K562 (cell line): ENCODE data around the gene CLCN6. TPM values are rescaled to one million over a fixed set of nuclear protein-coding genes. Genes with fewer than 3 reads are reported as not detected.

Source experiments
- CAMTA2 ChIP-seq: fragments of 250-450 bp; sonication (Bioruptor Pico); conservative IDR thresholded peaks from 2 replicates; pipeline ENCODE4 v1.5.1; 2022
- CREB5 ChIP-seq: fragments of 250-450 bp; sonication (Bioruptor Pico); IDR thresholded peaks from 2 replicates; pipeline ENCODE4 v1.5.0; 2020; ENCODE audit warnings: mild to moderate bottlenecking
- ERF ChIP-seq: fragments of 450-650 bp; formaldehyde crosslinking; IDR thresholded peaks from 2 replicates; pipeline ENCODE4 v1.4.0; 2020; ENCODE audit warnings: mild to moderate bottlenecking, mixed read lengths
- GTF2F1 ChIP-seq: IDR thresholded peaks from 2 replicates; pipeline ENCODE4 v1.6.1; 2011; ENCODE audit warnings: low read depth, low read length, improper control_type of control experiment
- GTF3C2 ChIP-seq: IDR thresholded peaks from 3 replicates; pipeline ENCODE4 v1.6.1; 2011; ENCODE audit warnings: borderline replicate concordance, mild to moderate bottlenecking, moderate library complexity; ENCODE audit not compliant: insufficient read length; ENCODE audit errors: extremely low read depth
- RBFOX2 ChIP-seq: fragments of 200-400 bp; formaldehyde crosslinking; IDR thresholded peaks from 2 replicates; pipeline ENCODE4 v1.6.1; 2017; ENCODE audit warnings: low read depth, mild to moderate bottlenecking, low read length, moderate library complexity
- SMAD1 ChIP-seq: fragments of 150-350 bp; IDR thresholded peaks from 2 replicates; pipeline ENCODE4 v1.6.1; 2014; ENCODE audit warnings: low read length, low read depth; ENCODE audit not compliant: partially characterized antibody
- SMAD3 ChIP-seq: fragments of 450-650 bp; formaldehyde crosslinking; conservative IDR thresholded peaks from 2 replicates; pipeline ENCODE4 v1.4.0; 2020; ENCODE audit warnings: mild to moderate bottlenecking
- ZNF124 ChIP-seq: sonication (generic); formaldehyde crosslinking; IDR thresholded peaks from 2 replicates; pipeline ENCODE4 v1.8.1; 2022; ENCODE audit warnings: missing genetic modification reagents
- ZNF165 ChIP-seq: fragments of 250-450 bp; sonication (Bioruptor Pico); IDR thresholded peaks from 2 replicates; pipeline ENCODE4 v1.4.0; 2020; ENCODE audit warnings: borderline replicate concordance
- ZNF511 ChIP-seq: sonication (generic); formaldehyde crosslinking; IDR thresholded peaks from 2 replicates; pipeline ENCODE4 v1.8.0; 2022; ENCODE audit warnings: mild to moderate bottlenecking, missing genetic modification reagents
- polyA plus RNA-seq, 8 experiments: library from polyadenylated mRNA; depleted of rRNA in 4 of 8; stranded (reverse) in 5 of 8; unstranded in 3 of 8; fragments of >200 nt; fragmentation: Nextera tagmentation in 2 of 8; fragmentation: Illumina TruSeq in 1 of 8; extraction: Ambion mirVana in 2 of 8; extraction: Trizol in 1 of 8; gene quantifications; 2 replicates each; pipeline versions ENCODE4 v1.2.1 to v1.2.3, GENCODE V29; 2011 to 2014; ENCODE audit warnings: inconsistent platforms in 1 of 8, missing spikeins in 1 of 8
- total RNA-seq, 7 experiments: library from RNA; depleted of rRNA in 6 of 7; stranded (reverse); fragments of >200 nt in 6 of 7; fragmentation: Illumina TruSeq in 2 of 7; extraction: Trizol in 2 of 7; gene quantifications; 2 replicates each; pipeline versions ENCODE4 v1.2.1 to v1.2.3, GENCODE V29; 2011 to 2021; ENCODE audit warnings: low replicate concordance in 1 of 7
- TF ChIP-seq, protein P1 (sequence below): fragments of 450-650 bp; IDR thresholded peaks from 2 replicates; pipeline ENCODE4 v1.7.1; 2018; ENCODE audit warnings: mild to moderate bottlenecking, low read depth; ENCODE audit not compliant: partially characterized antibody
- TF ChIP-seq, protein P2 (sequence below): sonication (generic); formaldehyde crosslinking; IDR thresholded peaks from 2 replicates; pipeline ENCODE4 v1.8.0; 2022; ENCODE audit warnings: mild to moderate bottlenecking, missing genetic modification reagents

CLCN6 gene
- total and polyA plus RNA-seq, 9 of the 15 experiments (the other 6 are each of a cell fraction or from before 2014, with no cell fraction given) = 2.0 to 21.8 (median 13.6) TPM

GRCh38 chr1:11842154-11843041, 36.4 kb downstream of the CLCN6 start (continued):
- no peak for TF ChIP-seq ZNF165 (CRISPR knock-in tag)
- TF ChIP-seq CAMTA2 (CRISPR knock-in tag) = no peak
- TF ChIP-seq, protein P1, sequence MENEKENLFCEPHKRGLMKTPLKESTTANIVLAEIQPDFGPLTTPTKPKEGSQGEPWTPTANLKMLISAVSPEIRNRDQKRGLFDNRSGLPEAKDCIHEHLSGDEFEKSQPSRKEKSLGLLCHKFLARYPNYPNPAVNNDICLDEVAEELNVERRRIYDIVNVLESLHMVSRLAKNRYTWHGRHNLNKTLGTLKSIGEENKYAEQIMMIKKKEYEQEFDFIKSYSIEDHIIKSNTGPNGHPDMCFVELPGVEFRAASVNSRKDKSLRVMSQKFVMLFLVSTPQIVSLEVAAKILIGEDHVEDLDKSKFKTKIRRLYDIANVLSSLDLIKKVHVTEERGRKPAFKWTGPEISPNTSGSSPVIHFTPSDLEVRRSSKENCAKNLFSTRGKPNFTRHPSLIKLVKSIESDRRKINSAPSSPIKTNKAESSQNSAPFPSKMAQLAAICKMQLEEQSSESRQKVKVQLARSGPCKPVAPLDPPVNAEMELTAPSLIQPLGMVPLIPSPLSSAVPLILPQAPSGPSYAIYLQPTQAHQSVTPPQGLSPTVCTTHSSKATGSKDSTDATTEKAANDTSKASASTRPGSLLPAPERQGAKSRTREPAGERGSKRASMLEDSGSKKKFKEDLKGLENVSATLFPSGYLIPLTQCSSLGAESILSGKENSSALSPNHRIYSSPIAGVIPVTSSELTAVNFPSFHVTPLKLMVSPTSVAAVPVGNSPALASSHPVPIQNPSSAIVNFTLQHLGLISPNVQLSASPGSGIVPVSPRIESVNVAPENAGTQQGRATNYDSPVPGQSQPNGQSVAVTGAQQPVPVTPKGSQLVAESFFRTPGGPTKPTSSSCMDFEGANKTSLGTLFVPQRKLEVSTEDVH = peak; percentile 77
- TF ChIP-seq GTF3C2 = no peak
- no peak for TF ChIP-seq SMAD3
- TF ChIP-seq, protein P2, sequence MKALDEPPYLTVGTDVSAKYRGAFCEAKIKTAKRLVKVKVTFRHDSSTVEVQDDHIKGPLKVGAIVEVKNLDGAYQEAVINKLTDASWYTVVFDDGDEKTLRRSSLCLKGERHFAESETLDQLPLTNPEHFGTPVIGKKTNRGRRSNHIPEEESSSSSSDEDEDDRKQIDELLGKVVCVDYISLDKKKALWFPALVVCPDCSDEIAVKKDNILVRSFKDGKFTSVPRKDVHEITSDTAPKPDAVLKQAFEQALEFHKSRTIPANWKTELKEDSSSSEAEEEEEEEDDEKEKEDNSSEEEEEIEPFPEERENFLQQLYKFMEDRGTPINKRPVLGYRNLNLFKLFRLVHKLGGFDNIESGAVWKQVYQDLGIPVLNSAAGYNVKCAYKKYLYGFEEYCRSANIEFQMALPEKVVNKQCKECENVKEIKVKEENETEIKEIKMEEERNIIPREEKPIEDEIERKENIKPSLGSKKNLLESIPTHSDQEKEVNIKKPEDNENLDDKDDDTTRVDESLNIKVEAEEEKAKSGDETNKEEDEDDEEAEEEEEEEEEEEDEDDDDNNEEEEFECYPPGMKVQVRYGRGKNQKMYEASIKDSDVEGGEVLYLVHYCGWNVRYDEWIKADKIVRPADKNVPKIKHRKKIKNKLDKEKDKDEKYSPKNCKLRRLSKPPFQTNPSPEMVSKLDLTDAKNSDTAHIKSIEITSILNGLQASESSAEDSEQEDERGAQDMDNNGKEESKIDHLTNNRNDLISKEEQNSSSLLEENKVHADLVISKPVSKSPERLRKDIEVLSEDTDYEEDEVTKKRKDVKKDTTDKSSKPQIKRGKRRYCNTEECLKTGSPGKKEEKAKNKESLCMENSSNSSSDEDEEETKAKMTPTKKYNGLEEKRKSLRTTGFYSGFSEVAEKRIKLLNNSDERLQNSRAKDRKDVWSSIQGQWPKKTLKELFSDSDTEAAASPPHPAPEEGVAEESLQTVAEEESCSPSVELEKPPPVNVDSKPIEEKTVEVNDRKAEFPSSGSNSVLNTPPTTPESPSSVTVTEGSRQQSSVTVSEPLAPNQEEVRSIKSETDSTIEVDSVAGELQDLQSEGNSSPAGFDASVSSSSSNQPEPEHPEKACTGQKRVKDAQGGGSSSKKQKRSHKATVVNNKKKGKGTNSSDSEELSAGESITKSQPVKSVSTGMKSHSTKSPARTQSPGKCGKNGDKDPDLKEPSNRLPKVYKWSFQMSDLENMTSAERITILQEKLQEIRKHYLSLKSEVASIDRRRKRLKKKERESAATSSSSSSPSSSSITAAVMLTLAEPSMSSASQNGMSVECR (CRISPR knock-in tag) = peak; percentile 74
- TF ChIP-seq RBFOX2 = no peak
- no peak for TF ChIP-seq ERF (CRISPR knock-in tag)
- no peak; the same call in 1 of the 2 replicates for TF ChIP-seq ZNF511 (CRISPR knock-in tag)
- peak; percentile 97 for TF ChIP-seq SMAD1
- TF ChIP-seq CREB5 (CRISPR knock-in tag) = no peak
- no peak for TF ChIP-seq GTF2F1
- no peak for TF ChIP-seq ZNF124 (CRISPR knock-in tag)
